ENCODE data around the gene VTN.

VTN gene, protein sequence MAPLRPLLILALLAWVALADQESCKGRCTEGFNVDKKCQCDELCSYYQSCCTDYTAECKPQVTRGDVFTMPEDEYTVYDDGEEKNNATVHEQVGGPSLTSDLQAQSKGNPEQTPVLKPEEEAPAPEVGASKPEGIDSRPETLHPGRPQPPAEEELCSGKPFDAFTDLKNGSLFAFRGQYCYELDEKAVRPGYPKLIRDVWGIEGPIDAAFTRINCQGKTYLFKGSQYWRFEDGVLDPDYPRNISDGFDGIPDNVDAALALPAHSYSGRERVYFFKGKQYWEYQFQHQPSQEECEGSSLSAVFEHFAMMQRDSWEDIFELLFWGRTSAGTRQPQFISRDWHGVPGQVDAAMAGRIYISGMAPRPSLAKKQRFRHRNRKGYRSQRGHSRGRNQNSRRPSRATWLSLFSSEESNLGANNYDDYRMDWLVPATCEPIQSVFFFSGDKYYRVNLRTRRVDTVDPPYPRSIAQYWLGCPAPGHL

DNA sequence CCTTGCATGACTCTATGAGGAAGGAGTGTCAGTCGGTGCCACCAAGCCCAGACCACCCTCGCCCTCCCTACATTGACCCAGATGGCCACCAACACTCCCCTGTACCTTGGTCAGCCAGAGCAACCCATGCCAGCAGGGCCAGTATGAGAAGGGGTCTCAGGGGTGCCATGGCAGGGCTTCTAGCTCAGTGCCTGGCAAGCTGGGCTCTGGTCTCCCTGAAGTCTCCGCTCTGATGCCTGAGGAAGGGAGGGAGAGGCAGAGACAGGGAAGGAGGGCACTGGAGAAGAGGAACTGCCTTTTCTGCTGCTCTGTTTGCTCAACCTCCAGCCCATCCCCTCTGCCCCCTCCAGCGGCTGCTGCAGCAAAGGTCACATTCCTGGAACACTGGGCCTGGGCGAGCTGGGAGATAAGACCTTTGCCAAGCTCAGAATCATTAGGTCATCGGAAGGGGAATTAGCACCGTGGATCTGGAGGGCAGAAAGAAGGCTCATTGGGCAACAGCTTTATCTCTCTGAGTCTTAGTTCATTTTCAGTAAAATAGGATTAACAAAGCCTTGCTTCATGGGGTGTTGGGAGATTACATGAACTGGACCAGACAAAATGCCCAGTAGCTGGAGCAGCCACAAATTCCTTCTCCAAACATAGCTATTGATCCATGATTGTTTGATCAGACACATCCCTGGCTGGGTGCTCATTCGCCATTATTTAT is at the start of gene VTN:
Gene VTN (minus strand): TSS at position 273 of the 709 bp plus-strand sequence. CDS start 104 bp downstream, at position 169.
- no peak for DNase-seq

GRCh38 chr17:28416703-28417311 is 46.7 kb upstream of the VTN start:
- DNase-seq, result peak; percentile 39

GRCh38 chr17:28415886-28416285 is 45.8 kb upstream of the VTN start:
- no peak for DNase-seq

- DNase-seq, result no peak
Observed at GRCh38 chr17:28413804-28414203, 43.7 kb upstream of the VTN start.

DNA sequence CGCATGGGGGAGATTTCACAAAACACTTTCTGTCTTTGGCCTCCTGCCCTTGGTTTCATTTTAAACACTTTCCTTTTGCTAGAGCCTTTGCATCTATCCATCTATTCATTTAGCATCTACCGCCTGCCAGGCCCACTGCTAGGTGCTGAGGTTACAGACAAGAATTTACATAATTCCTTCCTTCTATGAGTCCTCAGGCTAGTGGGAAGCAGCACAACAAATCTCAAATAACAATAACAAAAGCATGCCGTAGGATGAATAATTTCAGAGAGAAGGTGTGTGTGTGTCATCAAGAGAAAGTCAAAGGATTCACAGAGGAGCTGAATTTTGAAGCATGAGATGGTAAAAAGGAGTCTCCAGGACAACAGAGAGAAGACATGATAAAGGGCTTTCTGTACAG is 42.0 kb upstream of the VTN start:
- DNase-seq, result no peak

DNA sequence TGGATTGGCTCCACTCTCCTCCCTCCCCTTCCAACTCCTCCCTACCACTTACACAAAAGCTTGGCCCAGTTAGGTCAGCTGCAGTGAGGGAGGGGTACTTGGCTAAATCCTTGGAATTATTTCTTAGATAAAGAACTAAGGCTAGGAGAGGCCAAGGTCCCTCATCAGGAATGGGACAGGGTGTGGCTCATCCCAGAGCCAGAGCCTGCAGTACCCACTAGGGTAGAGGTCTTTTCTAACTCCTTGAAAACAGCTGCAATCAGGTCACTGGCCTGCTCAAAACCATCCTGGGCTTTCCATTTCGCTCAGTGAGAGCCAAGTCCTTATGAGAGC is 37.8 kb upstream of the VTN start:
- no peak for DNase-seq

DNA sequence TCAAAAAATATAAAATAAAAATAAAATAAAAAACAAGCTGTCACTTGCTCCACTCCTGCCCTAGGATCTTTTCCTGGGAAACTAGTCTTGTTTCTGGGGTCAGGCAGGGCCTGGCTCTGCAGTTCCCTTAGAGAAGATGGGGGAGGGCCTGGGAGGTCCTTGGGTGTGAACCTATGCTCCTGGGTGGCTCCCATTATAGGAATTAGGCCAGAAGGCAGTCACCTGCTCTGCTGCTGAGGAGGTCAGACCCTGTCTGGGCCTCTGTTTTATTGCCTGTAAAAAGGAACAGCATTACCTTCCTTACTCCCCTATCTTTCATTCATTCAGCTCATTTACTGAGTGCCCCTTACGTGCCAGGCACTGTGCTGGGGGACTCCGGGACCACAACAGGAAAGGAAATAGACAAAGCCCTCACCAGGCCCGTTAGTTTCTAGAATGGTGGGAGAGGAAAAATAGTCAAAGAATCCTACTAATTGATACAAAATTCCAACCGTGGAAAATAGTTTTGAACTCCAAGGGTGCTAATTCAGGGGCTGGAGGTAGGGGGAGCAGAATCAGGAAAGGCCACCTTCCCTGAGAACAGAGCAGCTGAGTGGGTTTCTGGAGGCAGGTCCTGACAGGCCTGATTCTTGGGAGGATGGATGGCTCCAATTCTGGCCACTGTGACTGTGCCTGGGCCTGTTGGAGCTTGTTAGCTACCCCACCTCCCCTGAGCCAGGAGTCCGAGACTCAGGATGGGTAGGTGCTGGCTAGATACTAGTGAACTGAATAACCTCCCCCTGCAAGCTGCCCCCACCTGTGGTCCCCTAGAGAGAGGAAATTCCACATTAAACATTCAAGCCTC is 37.2 kb upstream of the VTN start:
- peak; percentile 50 for DNase-seq

DNA sequence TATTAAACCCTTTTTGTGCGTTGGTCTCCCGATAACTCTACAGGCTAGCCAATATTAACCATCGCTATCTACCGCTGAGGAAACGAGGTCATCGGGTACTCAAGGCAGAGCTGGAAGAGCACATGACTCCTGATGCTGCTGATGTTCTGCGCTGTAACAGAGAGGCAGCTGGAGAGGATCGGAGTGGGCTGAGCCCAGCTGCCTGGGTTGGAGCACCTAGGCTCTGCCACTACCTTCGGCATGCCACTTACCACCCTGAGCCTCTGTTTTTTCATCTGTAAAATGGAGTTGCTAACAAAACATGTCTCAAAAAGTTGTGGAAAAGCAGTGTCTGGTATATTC is 36.3 kb upstream of the VTN start:
- peak; percentile 42 for DNase-seq

- DNase-seq, result peak; percentile 54
Observed at GRCh38 chr17:28405632-28406472, 35.7 kb upstream of the VTN start, which contains the start of gene SLC46A1. TSS of gene SLC46A1 (minus strand) at chr17:28406212. CDS start at chr17:28406114, 98 bp downstream.

GRCh38 chr17:28404812-28405570 is 34.9 kb upstream of the VTN start:
- DNase-seq, result no peak

- DNase-seq, result no peak
Observed at GRCh38 chr17:28404461-28404811, 34.3 kb upstream of the VTN start.

GRCh38 chr17:28404007-28404406 is 33.9 kb upstream of the VTN start:
- no peak for DNase-seq

DNA sequence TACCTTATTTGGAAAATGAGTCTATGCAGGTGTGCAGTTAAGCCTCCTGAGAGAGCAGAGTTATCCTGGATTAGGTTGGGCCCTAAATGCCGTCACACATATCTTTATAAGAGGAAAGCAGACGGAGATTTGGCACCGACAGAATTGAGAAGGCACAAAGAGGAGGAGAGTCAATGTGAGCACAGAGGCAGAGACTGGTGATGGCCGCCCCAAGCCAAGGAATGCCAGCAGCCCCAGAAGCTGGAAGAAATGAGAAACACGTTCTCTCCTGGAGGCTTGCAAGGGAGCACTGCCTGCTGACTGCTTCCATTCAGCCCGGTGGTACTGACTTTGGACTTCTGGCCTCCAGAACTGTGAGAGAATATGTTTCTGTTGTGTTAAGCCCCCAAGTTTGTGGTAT is 32.7 kb upstream of the VTN start:
- DNase-seq, result no peak

DNA sequence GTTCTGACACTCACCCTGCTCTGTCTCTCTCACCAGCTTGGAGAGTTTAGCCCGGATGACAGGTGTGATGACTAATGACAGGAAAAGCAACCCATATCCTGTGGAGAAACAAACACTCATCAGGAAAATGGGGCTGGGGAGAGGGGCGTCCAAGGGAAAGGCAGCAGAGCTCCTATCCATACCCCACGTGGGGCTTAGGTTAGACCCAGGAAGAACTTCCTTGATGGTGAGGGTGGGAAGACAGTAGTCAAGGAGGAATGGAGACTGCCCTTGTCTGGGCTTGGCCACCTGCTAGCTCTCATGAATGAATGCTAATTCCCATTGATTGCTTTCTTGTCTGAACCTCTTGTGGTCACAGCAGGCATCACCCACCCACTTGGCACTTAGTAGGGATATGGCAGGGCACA is 32.1 kb upstream of the VTN start:
- no peak for DNase-seq

- DNase-seq, result no peak
Observed at GRCh38 chr17:28399808-28400207, 29.7 kb upstream of the VTN start.

- DNase-seq, result no peak
Observed at GRCh38 chr17:28398280-28398981, 28.3 kb upstream of the VTN start.

- DNase-seq, result no peak
Observed at GRCh38 chr17:28397687-28398279, 27.7 kb upstream of the VTN start.

DNA sequence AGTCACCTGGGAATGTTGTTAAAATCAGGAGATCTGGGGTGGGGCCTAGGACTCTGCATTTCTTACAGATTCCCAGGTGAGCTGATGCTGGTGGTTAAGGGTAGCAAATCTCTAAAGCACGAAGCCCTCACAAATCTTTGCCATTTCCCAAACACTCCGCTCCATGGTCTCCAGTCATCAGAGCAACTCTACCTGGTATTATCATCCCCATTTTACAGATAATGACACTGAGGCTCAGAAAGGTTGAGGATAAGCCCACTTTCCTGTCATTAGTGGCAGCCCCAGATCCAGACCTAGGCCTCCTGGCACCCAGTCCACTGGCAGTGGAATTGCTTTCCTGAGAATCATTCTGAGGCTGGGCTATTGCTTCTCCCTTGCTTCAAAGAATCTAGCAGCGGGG is 27.2 kb upstream of the VTN start:
- DNase-seq, result no peak

- DNase-seq, result no peak
Observed at GRCh38 chr17:28396635-28397239, 26.6 kb upstream of the VTN start.

DNA sequence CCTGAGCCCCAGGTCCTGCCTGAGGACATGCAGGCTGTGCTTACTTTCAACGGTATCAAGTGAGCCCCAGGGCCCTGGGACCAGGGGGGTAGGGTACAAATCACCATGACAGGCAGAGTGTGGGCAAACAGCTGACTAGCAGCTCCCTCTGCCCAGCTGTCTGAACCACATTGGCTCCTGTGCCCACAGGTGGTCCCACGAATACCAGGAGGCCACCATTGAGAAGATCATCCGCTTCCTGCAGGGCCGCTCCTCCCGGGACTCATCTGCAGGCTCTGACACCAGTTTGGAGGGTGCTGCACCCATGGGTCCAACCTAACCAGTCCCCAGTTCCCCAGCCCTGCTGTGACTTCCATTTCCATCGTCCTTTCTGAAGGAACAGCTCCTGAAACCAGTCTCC is 25.9 kb upstream of the VTN start:
- no peak for DNase-seq

Data from NCI-H524 treated with DMSO at 0.1 percent for 48 hours (cell line).